NCI-H2196 treated with DMSO at 0.1 percent for 48 hours (cell line): ENCODE measurements around the gene ZSCAN10.
A peak's percentile ranks its signal among the peaks of the same experiment; 100 is the strongest.

Experiments
- DNase-seq: peaks from one replicate; lab custom pipeline; 2025; ENCODE audit not compliant: unreplicated experiment; lab: John Stamatoyannopoulos, UW

Gene ZSCAN10

DNA sequence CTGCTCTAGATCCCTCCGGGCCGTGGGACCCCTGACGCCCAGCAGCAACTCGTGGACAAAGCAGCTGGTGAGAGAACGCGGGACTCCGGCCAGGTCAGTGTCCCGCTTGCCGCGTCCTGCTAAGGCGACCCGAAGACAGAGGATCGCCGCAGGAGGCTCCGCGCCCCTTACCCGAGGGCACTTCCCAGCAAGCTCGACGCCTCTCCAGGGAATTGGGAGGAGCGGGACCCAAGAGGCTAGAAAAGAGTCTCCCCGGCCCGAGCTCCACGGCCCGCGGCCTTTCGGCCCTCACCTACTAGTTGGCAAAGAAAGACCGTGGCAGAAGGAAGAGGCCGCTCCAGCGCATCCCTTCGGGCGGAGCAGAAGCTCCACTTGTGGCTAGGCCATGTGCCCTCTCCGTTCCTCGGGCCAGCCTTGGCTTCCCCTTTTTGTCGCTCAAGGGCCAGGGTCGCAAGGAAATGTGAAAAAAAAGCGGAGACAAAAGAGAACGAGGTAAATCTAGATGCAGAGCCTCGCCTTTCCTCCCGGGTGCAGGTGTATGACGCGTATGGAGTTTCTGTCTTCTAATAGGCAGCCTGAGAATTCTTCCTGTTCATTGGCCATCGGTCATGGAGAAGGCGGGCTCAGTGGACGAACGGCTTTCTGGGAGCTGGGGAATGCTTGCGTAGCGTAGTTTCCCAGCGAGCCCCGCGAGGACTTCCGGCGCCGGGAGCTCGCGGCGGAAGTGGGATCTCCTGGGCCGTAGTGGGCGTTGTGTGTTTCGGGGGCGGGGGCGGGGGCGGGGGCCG is 35.4 kb upstream of the ZSCAN10 start, which contains the start of gene ZNF213:
Gene ZNF213 (plus strand): TSS at position 692 of the 788 bp plus-strand sequence. CDS start 2,252 bp downstream, outside the sequence.
- DNase-seq, result peak; percentile 98

- no peak for DNase-seq
These were observed 34.8 kb upstream of the ZSCAN10 start for GRCh38 chr16:3133844-3134243.

GRCh38 chr16:3131755-3132377 is 32.8 kb upstream of the ZSCAN10 start:
- DNase-seq, result peak; percentile 50

- DNase-seq, result peak; percentile 61
These were observed 30.3 kb upstream of the ZSCAN10 start for GRCh38 chr16:3129137-3130131.

GRCh38 chr16:3127745-3128144 is 28.7 kb upstream of the ZSCAN10 start:
- no peak for DNase-seq

GRCh38 chr16:3123986-3124886 is 25.1 kb upstream of the ZSCAN10 start:
- peak; percentile 96 for DNase-seq

DNA sequence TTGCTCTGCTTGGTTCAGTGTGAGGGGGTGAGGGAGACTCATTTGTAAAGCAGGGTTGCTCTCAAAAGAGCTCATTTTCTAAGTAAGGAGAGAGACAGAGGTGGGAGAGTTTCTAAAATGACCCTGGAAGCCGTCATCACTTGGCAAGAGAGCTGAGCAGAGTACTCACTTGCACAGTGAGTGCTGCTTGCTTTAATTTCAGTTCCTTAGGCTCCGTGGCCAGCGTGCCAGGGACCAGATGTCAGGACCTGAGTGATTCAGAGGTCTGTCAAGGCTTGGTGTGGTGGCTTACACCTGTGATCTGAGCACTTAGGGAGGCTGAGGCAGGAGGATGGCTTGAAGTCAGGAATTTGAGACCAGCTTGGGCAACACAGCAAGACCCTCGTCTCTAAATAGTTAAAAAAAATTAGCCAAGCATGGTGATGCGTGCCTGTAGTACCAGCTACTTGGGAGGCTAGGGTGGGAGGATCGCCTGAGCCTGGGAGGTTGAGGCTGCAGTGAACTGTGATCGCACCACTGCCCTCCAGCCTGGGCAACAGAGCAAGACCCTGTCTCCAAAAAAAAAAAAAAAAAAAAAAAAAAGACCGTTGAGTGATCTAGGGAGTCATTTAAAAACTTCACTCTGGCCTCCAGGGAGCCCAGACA is 24.0 kb upstream of the ZSCAN10 start:
- DNase-seq, result no peak

DNA sequence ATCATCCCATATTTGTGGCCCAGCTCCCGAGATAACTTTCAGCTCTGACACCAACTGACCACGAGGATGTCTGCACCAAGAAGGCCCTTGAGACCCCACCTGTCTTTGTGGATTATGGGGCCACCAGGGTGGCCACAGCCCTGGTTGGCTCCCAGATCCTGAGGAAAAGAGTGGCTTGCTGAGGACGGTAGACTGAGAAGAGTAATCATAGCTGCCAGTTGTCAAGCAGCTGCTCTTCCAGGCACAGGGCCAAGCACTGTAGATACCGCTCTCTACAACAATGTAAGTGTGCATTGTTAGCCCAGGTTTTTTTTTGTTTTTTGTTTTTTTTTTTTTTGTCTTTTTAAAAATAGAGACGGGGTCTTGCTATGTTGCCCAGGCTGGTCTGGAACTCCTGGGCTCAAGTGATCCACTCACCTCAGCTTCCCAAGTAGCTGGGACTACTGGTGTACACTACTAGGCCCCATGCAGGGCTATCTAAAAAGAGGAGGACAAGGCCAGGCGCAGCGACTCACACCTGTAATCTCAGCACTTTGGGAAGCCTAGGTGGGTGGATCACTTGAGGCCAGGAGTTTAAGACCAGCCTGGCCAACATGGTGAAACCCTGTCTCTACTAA is 22.9 kb upstream of the ZSCAN10 start:
- DNase-seq, result peak; percentile 22

GRCh38 chr16:3120435-3120834 is 21.3 kb upstream of the ZSCAN10 start:
- no peak for DNase-seq

DNA sequence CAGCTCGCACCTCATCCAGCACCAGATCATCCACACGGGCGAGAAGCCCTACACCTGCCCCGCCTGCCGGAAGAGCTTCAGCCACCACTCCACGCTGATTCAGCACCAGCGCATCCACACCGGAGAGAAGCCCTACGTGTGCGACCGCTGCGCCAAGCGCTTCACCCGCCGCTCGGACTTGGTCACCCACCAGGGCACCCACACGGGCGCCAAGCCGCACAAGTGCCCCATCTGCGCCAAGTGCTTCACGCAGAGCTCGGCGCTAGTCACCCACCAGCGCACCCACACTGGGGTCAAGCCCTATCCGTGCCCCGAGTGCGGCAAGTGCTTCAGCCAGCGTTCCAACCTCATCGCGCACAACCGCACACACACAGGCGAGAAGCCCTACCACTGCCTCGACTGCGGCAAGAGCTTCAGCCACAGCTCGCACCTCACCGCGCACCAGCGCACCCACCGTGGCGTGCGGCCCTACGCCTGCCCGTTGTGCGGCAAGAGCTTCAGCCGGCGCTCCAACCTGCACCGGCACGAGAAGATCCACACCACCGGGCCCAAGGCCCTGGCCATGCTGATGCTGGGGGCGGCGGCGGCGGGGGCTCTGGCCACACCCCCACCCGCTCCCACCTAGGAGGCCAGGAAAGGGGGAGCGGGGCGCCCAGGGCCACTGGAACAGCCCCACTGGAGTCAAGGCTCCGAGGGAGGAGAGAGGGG is 20.8 kb upstream of the ZSCAN10 start:
- DNase-seq, result no peak

- DNase-seq, result no peak
These were observed 20.2 kb upstream of the ZSCAN10 start for GRCh38 chr16:3119286-3119685.

DNA sequence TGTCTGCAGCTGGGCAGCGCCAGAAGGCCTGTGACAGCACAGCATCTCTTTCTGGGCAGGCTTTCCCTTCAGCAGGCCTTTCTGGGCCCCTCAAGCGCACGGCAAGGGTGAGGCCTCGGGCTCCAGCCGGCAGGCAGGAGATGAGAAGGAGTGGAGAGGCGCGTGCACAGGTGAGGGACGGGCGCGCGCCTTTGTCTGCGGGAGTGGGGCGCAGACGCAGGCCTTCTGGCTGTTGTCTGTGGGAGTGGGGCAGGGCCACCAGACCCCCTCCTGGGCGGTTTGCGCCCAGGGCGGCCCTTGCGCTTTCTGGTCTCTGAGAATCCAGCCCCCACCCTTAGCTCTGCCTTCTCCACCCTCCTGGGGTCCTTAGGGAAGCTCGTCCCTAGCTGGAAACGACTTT is 19.8 kb upstream of the ZSCAN10 start:
- no peak for DNase-seq

DNA sequence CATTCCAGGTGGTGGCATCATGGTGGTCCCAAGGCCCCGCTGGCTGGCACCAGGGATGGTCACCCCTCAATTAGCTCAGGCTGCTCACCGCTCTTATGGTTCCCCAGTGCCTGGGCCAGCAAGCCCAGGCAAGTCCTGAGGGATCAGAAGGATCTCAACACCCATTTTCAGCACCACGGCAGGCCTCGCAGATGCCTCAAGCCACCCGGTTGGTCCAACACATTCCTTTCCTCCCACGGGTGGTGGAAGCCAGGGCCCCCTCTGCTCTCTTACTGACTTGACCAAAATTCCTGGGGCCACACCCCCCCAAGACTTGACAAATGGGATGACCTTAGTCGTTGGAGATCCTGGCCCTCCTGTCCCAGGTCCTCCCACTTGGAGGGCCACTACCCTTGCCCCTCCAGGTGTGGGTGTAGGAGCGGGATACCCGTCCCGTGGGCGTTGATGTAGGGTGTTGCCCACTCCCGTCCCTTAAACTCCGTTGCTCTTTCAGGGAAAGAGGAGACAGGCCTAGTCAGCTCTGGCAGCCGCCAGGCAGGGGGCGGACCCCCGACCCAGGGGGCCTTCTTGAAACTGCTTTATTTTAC is 19.2 kb upstream of the ZSCAN10 start:
- no peak for DNase-seq

DNA sequence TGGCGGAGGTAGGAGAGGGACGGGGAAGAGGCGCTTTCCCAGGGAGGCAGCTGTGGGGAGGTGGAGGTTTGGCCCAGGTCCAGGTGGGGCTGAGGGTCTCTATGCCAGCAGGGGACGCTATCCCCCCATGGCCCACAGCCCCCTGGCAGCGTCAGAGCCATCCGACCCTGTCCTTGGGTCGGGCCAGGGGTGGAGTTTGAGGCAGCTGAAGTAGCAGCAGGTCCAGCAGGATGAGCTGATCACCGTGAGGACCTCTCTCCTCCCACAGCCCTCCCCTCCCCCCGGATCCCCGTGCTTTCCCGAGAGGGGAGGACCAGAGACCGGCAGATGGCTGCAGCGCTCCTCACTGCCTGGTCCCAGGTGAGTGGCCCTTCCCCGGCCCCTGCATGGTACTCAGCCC is 16.5 kb upstream of the ZSCAN10 start:
- DNase-seq, result no peak

GRCh38 chr16:3115003-3115402 is 15.9 kb upstream of the ZSCAN10 start:
- DNase-seq, result no peak

GRCh38 chr16:3113765-3114479 is 14.8 kb upstream of the ZSCAN10 start:
- DNase-seq, result no peak

DNA sequence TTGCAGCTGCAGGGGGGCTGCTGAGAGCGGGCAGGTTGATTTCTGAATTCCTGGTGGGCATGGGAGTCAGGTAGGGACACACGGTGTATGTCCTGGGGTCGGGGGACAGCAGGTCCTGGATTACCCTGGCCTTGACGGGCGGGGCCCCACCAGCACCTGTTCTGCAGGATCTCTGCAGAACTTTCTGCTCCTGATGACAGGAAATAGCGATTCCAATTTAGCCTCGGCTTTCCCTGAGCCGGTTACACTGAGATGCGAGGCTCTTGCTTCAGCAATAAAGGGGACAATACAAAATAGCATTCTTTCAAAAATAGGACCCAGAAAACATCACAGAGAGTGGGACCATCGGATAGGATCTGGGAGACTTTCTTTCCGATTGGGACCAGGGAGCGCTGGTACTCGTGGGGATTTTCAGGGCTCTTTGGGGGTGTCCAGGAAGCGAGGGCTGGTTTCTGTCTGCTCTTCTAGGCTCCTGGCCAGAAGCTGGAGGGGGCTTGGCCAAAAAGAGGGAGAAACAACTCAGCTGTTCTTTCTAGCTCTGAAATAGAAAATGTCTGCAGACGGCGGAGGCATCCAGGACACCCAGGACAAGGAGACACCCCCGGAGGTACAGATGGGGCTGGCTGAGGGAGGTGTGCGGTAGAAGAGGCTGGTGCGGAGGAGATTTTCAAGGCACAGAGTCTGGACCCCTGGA is 13.9 kb upstream of the ZSCAN10 start:
- DNase-seq, result no peak
